Measurements from ENCODE around the gene CEP135.

- TF ChIP-seq, protein P1, sequence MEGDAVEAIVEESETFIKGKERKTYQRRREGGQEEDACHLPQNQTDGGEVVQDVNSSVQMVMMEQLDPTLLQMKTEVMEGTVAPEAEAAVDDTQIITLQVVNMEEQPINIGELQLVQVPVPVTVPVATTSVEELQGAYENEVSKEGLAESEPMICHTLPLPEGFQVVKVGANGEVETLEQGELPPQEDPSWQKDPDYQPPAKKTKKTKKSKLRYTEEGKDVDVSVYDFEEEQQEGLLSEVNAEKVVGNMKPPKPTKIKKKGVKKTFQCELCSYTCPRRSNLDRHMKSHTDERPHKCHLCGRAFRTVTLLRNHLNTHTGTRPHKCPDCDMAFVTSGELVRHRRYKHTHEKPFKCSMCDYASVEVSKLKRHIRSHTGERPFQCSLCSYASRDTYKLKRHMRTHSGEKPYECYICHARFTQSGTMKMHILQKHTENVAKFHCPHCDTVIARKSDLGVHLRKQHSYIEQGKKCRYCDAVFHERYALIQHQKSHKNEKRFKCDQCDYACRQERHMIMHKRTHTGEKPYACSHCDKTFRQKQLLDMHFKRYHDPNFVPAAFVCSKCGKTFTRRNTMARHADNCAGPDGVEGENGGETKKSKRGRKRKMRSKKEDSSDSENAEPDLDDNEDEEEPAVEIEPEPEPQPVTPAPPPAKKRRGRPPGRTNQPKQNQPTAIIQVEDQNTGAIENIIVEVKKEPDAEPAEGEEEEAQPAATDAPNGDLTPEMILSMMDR (IDR thresholded peaks at IDR 0.05), result no peak
- no peak for TF ChIP-seq POLR2A (IDR thresholded peaks at IDR 0.05)
These were observed 15.3 kb downstream of the CEP135 start for GRCh38 chr4:55964046-55964445.

Data from uterus (tissue), 2 donors.